NAMALWA (cell line): ENCODE measurements around the gene PSIP1.
A peak's percentile ranks its signal among the peaks of the same experiment; 100 is the strongest.
"Not testable (repeated sequence)": the region's sequence is repeated elsewhere in the genome, so short reads cannot be mapped to it uniquely, and the experiment has no call there.

Source experiments
- DNase-seq: peaks from one replicate; pipeline ENCODE4 v3.0.0-alpha.2; 2015; ENCODE audit warnings: low spot score

PSIP1 gene

DNA sequence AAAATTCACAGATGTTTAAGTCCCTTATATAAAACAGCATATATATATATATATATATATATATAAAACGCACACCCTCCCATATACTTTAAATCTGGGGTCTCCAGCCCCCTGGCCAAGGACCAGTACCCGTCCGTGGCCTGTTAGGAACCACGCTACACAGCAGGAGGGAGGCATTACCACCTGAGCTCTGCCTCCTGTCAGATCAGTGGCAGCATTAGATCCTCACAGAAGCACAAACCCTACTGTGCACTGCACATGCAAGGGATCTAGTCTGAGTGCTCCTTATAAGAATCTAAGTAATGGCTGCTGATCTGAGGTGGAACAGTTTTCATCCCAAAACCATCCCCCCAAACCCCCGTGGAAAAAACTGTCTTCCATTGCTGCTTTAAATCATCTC is 9.0 kb downstream of the PSIP1 start:
- no peak for DNase-seq

DNA sequence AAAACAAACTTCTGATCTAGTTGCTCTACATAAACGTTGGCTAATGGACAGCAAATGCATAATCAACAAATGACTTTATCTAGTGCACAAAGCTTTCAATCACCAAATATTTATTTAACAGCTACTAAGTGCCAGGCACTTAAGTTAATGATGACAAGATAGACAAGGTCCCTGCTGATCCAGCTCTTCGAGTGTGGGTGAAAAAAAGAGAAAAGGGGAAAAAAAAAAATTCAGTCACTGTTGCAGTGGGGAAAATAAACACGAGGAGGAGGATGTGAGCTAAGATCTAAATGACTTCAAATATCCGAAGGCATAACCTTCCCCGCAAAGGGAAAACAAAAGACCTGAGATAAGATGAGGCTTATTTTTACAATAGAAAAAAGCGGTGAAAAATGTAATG is 9.6 kb downstream of the PSIP1 start:
- no peak for DNase-seq

DNA sequence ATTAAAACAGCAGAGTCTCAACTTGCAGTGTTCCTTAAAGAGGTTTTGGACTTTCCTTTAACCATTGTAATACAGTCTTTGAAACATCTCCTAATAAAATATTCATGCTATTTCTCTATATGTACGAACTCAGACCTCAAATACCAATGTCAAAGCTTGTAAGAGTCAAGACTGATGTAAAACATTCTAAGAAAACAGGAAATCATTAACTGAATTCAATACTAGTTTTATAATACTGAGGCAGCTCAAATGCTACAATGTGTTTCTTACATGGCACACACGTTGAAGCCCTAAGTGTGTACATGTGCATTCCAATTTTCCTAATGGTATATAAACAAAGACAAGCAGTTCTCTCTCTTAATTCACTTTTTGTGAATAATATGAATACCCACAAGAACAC is 11.6 kb downstream of the PSIP1 start:
- no peak for DNase-seq

DNA sequence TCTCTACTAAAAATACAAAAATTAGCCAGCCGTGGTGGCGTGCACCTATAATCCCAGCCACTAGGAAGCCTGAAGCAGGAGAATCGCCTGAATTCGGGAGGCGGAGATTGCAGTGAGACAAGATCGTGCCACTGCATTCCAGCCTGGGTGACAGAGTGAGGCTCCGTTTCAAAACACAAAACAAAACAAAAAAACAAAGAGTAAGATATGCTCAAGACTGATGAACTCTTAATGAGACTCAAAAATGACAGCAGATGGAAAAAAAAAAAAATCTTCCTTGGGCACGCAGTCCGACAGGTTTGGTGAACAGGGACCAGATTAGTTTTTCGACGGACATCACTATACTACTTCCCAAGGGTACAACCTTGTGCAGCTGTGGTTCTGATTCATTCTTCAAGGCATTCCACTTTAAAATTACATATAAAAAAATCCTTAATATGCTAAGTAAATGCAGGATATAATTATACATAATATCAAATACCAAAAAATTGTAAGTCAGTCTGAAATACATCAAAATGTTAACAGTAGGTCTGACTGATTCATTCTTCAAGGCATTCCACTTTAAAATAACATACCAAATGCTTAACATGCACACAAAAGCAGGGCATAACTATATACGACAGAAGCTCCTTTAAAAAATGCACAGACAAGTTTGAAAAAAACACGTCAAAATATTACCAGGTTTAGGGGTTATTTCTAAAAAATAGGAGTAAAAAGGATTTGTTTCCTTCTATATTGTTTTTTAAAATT is 12.3 kb downstream of the PSIP1 start:
- no peak for DNase-seq

DNA sequence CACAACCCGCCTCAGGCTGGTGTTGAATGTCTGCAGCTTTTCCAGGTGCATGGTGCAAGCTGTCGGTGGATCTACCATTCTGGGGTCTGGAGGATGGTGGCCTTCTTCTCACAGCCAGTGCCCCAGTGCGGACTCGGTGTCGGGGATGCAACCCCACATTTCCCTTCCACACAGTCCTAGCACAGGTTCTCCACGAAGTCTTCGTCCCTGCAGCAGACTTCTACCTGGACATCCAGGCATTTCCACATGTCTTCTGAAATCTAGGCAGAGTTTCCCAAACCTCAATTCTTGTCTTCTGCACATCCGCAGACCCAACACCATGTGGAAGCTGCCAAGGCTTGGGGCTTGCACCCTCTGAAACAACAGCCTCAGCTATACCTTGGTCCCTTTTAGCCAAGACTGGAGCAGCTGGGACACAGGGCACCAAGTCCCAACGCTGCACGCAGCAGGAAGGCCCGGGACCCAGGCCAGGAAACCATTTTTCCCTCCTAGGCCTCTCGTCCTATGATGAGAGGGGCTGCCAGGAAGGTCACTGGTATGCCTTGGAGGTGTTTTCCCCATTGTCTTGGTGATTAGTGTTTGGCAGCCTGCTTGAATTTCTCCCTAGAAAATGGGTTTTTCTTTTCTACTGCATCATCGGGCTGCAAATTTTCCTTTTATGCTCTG is 18.2 kb downstream of the PSIP1 start:
- no peak for DNase-seq

DNA sequence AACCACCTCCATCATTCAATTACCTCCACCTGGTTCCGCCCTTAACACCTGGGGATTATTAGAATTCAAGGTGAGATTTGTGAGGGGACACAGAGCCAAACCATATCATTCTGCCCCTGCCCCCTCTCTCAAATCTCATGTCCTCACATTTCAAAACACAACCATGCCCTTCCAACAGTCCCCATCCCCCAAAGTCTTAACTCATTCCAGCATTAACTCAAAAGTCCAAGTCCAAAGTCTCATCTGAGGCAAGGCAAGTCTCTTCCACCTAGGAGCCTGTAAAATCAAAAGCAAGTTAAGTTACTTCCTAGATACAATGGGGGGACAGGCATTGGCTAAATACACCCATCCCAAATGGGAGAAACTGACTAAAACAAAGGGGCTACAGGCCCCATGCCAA is 18.8 kb downstream of the PSIP1 start:
- DNase-seq = no peak

DNA sequence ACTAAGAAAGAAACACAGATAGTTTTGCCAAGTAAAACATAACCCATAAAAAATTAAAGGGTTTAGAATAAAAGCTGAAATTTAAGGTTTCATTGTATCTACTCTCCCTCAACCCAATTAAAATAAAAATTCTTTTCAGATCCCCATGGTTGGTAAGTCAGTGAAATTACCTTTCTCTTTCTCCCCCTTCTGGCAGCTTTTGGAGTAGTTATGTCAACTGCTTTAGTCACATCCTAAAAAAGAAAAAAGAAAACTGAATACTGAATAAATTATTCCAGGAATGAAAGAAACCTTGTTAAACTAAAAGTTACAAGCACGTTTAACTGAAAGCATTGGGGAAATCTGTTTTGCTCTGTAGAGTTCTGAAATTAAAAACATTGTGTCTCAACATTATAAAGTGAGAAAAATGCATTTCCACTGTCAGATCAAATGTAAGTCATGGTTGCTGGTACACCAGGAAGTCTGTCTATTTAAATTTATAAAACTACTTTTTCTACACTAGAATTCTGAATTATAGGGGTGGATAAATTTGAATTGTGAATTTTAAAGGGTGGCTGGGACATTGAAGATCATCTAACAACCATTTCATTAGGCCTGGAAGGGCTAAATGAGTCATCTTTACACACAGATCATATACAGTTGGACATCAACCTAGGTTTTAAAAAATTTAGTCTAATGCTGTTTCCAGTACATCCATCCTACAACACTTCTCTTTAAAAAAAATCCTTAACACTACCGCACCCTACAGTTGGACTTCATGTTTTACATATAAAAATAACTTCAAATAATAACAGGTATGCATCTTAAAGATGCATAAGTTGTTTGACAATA is 24.7 kb downstream of the PSIP1 start:
- peak; percentile 53 for DNase-seq

DNA sequence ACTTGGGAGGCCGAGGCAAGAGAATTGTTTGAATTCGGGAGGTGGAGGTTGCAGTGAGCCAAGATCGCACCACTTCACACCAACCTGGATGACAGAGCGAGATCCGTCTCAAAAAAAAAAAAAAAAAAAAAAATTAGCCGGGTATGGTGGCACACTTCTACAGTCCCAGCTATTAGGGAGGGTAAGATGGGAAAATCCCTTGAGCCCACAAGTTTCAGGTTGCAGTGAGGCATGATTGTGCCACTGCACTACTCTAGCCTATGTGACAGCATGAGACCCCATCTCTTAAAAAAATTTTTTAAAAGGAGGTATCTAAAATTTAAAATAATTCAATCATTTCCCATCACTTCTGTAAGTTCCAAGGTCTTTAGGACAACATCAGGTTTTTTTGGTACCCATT is 26.0 kb downstream of the PSIP1 start:
- no peak for DNase-seq

DNA sequence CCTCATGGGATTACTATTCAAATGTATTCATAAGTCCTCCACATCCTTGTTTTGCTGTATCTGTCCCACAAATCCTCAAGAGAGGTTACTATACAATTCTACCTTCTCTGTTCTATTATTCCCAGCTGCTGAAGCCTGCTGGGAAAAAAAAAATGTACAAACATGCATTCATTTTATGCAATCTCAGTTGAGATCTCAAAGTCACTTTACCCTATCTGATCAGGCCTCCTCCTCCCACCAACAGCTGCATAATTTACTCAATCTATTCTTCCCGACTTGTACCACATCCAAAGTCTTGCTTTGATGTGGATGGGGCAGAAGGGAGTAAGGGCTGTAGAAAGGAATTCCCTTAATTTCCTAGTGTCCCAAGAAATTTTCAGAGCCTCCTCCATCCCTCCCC is 28.6 kb downstream of the PSIP1 start:
- DNase-seq = no peak

DNA sequence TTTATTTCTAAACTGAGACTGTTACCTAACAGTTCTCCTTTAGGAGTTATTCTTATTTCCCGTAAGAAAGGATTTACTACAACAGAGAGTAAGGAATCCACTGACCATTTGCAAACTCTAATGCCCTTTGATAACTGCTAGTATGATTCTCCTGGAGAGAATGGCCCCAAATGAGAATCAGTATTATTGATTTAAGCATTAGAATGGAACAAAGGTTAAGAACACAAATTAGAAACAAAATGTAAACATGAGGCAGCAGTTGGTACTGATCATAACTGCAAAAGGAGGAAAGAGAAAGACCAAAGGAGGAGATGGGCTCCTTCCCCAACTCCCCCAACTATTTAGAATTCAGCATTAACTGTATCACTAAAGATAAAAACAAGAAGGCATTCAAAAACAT is 30.7 kb downstream of the PSIP1 start:
- no peak for DNase-seq

DNA sequence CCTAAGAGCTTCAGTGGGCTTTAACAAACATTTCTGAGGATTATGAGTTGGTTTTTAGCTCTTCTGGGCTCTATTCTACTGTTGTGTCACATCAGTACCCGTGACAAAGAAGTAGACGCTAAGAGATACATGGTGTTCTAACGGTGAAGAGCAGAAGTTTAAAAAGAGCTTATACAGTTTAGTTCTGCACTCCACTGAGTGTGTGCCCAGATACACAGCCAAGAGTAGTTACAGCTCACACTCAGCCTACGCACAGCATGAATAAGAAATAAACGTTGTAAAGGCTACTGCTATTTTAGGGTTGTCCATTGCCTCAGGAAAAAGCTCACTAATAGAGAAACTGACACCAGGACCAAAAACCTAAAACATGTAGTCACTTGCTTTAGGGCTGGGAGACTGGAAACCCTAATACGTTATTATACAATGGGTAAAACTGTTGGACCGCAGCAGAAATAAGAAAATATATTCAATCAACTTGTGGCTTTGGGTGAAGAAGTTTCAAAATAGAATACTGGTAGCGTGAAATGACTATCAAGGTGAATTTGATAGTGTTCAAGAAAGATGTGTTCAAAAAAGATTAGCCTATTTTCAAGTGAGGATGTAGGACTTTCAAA is 34.7 kb downstream of the PSIP1 start:
- DNase-seq = no peak

DNA sequence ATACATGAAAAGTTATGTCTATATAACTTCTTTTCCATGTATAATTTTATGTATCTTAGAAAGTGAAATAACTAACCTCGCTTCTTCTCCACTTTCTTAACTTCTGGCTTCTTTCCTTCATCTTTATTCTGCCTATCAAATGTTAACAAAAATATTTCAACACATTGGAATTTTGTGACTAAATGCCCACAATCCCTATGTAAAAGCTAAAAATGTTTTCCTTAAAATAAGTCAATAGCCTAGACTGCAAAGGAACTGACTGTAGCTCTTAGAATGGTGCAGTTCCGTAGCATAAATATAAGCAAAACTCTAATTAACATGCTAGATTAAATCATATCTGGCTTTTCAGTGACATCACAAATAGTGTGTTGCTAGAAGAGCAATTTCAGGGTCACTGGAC is 40.9 kb downstream of the PSIP1 start:
- no peak for DNase-seq

DNA sequence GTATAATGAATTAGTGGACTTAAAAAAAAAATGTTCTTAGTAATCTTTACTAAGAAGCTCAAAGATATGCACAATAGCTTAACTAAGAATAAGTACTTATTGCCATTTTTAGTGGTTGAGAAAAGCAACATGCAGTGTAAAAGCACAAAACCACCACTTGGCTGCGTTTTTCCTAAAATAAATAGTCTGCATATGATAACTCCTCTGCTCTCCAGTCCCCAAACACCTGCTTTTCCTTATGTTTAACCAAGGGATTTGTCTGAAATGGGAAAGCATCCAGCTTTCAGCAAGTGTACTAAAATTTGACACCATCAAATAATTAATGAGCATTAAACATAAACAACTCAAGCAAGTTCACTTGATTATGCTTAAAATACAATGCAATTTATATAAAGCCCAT is 41.4 kb downstream of the PSIP1 start:
- DNase-seq = no peak

DNA sequence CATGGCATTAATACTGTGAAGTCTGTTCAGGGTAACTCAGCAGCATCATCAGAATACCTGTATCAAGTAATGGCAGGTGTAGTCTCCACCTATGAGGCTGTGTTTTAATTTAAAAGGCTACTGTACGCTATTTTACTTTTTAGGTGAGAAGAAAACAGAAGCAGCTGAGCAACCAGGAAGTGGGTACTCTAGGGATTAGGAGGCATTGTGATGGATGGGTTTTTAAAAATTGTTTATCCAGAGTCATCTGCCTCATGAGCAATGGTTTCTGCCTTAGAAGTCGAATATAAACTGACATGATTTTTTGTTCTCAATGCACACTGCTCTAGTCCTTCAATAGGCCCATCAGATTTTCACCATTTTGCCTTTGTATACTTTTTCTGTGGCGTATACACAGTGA is 42.6 kb downstream of the PSIP1 start:
- no peak for DNase-seq

DNA sequence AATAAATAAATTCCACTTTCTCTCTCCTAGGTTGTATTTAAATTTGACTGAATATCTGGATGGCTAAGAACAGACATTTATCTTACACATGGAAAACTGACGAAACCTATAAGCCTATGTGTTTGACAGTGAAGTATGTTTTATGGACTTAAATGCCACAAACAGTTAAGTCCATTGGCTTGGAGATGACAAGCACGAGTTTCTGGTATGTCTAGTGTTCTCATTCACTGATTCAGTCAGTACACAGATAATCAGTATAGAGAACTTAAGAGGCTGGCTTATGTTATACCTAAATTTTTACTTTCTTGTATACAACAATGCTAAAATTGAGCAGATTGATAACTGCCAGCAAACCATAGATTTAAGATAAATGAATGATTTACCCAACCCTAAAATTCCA is 49.2 kb downstream of the PSIP1 start:
- no peak for DNase-seq

DNA sequence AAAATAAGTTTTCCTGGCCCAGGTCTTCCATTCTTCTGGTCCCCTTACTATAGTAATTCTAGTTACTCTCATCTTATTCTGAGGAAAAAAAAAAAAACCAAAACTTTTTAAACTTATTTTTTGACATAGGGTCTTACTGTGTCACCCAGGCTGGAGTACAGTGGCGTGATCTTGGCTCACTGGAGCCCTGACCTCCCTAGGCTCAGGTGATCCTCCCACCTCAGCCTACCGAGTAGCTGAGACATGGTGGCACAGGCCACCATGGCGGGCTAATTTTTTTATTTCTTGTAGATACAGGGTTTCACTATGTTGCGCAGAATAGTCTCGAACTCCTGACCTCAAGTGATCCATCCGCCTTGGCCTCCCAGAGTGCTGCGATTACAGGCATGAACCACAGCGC is 49.7 kb downstream of the PSIP1 start:
- DNase-seq = no peak

DNA sequence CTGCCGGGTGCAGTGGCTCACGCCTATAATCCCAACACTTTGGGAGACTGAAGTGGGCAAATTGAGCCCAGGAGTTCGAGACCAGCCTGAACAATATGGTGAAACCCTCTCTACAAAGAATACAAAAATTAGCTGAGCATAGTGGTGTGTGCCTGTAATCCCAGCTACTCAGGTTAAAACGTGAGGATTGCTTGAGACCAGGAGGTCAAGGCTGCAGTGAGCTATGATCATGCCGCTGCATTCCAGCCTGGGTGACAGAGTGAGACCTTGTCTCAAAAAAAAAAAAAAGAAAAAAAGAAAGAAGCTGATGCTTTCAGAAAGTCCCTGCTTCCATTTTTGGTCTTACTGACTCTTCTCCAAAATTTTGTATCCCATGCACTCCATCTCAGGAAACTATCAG is 56.8 kb downstream of the PSIP1 start:
- no peak for DNase-seq

DNA sequence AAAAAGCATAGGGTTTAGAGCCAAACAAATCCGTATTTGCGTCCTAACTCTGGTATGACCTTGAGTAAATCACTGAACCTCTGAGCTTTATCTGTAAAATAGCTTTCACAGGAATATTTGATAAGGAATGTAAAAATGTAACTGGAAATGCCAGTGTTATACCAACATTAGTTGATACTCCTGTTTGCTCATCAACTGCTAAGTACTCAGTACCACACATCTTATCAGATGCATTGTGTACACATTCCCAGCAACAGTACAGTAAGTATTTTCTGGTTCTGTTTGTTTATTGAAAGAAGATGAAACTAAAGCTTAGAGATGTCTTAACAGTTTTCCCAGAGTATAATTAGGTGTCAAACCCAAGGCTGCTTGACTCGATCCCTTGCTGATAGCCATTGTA is 66.6 kb downstream of the PSIP1 start:
- no peak for DNase-seq

DNA sequence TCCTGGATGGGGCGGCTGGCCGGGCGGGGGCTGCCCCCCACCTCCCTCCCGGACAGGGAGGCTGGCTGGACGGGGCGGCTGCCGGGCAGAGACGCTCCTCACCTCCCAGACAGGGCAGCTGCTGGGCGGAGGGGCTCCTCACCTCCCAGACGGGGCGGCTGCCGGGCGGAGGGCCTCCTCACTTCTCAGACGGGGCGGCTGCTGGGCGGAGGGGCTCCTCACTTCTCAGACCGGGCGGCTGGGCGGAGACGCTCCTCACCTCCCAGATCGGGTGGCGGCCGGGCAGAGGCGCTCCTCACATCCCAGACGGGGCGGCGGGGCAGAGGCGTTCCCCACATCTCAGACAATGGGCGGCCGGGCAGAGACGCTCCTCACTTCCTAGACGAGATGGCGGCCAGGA is 68.5 kb downstream of the PSIP1 start:
- not testable (repeated sequence) for DNase-seq

DNA sequence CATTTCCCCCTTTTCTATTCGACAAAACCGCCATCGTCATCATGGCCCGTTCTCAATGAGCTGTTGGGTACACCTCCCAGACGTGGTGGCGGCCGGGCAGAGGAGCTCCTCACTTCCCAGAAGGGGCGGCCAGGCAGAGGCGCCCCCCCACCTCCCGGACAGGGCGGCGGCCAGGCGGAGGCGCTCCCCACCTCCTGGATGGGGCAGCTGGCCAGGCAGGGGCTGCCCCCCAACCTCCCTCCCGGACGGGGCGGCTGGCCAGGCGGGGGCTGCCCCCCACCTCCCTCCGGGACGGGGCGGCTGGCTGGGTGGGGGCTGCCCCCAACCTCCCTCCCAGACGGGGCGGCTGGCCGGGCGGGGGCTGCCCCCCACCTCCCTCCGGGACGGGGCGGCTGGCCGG is 68.9 kb downstream of the PSIP1 start:
- not testable (repeated sequence) for DNase-seq

DNA sequence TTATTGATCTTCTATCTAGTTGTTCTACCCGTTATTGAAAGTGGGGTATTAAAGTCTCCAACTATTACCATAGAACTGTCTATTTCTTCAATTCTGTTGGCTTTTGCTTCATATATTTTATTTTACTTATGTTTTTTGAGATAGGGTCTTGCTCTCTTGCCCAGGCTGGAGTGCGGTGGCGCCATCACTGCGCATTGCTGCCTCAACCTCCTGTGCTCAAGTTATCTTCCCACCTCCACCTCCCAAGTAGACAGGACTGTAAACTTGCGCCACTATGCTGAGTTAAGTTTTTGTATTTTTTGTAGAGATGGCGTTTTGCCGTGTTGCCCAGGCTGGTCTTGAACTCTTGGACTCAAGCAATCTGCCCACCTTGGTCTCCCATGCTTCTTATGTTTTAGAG is 71.9 kb downstream of the PSIP1 start:
- no peak for DNase-seq

DNA sequence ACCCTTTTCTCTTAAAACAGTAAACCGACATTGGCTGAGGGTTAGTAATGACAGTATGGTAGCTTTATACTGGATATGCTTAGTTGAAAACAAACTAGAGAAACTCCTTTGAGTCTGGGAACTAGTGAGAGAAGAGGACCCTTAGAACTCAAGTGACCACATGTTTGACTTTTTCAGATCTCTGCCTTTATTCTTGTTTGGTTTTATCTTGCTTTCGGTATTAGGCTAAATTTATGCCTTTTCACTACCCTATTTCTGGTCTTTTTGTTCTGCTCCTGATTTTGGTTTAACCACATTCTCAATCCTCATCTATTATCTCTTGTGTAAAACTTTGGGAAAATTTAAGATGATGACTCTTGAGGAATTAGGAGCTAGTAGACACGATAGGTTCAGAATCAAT is 77.1 kb downstream of the PSIP1 start:
- no peak for DNase-seq

DNA sequence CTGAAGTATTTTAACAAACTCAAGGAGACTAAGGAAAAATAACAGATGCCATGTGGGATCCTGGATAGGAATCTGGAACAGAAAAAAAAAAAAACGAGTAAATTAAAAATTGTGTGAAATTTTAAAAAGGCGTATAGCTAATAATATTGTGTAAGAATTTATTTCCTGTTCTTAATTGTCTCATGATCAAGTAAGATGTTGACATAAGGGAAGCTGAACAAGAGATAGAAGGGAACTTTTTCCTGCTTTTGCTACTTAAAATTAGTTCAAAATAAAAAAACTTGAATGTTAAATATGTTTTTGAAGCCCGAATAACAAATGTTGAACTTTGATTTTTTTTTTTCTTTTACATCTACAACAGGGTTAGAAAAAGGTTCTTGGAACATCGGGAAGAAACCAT is 77.6 kb downstream of the PSIP1 start:
- DNase-seq = no peak
